Measurements from ENCODE around the gene MRFAP1L1.

GRCh38 chr4:6719611-6720179 lies 10.0 kb upstream of the MRFAP1L1 start:
- no peak for TF ChIP-seq CTCF (IDR thresholded peaks at IDR 0.05; ENCODE audit: insufficient read depth, low read depth, low read length)
- no peak for TF ChIP-seq EZH2 (IDR thresholded peaks at IDR 0.05; ENCODE audit: insufficient read depth, low read length)

Measured in astrocyte (in vitro differentiated cells and primary cell).